OCI-LY1 (cell line): ENCODE data around the gene RAPGEF5.

ENCODE experiments used
- H2AFZ ChIP-seq: fragments of 200-600 bp; sonication (generic), shearing (Covaris generic); 2 replicates; pipeline ENCODE4 v1.6.0; 2014; ENCODE audit warnings: antibody characterized with exemption, mild to moderate bottlenecking, low read length
- H3F3A ChIP-seq: fragments of 200-600 bp; sonication (generic), shearing (Covaris generic); 2 replicates; pipeline ENCODE4 v1.6.0; 2014; ENCODE audit warnings: mild to moderate bottlenecking, antibody characterized with exemption, low read length, moderate library complexity; ENCODE audit not compliant: insufficient read depth
- H3K27ac ChIP-seq: fragments of 200-600 bp; sonication (generic); 2 replicates; pipeline ENCODE4 v1.5.1; 2014; ENCODE audit warnings: low read length, mixed run types, mild to moderate bottlenecking, low read depth; ENCODE audit not compliant: poor library complexity, severe bottlenecking
- H3K27me3 ChIP-seq: fragments of 200-600 bp; sonication (generic); 2 replicates; pipeline ENCODE4 v1.6.0; 2014; ENCODE audit warnings: antibody characterized with exemption, mild to moderate bottlenecking, low read length, moderate library complexity; ENCODE audit not compliant: insufficient read depth
- H3K36me3 ChIP-seq: fragments of 200-600 bp; sonication (generic); 2 replicates; pipeline ENCODE4 v1.6.1; 2014; ENCODE audit warnings: mild to moderate bottlenecking, antibody characterized with exemption, low read length, moderate library complexity, mixed read lengths; ENCODE audit not compliant: insufficient read depth
- H3K4me1 ChIP-seq: fragments of 200-600 bp; sonication (generic); 2 replicates; pipeline ENCODE4 v1.5.1; 2014; ENCODE audit warnings: mild to moderate bottlenecking, low read length, moderate library complexity; ENCODE audit not compliant: insufficient read depth, severe bottlenecking
- H3K4me2 ChIP-seq: fragments of 200-600 bp; sonication (generic), shearing (Covaris generic); 2 replicates; pipeline ENCODE4 v1.6.1; 2014; ENCODE audit warnings: low read length
- H3K4me3 ChIP-seq: fragments of 200-600 bp; sonication (generic); 2 replicates; pipeline ENCODE4 v1.5.1; 2014; ENCODE audit warnings: low read length, low read depth, mild to moderate bottlenecking, mixed read lengths; ENCODE audit not compliant: poor library complexity, severe bottlenecking
- H3K79me2 ChIP-seq: fragments of 200-600 bp; shearing (Covaris generic); 2 replicates; pipeline ENCODE4 v1.6.1; 2016; ENCODE audit warnings: mixed run types, low read length, mixed read lengths; ENCODE audit not compliant: insufficient read depth
- H3K9ac ChIP-seq: fragments of 200-600 bp; sonication (generic), shearing (Covaris generic); 2 replicates; pipeline ENCODE4 v1.6.1; 2014; ENCODE audit warnings: mild to moderate bottlenecking, low read length, mixed read lengths
- H3K9me2 ChIP-seq: fragments of 200-600 bp; sonication (generic), shearing (Covaris generic); 2 replicates; pipeline ENCODE4 v1.6.1; 2014; ENCODE audit warnings: low read depth, mild to moderate bottlenecking, low read length, mixed read lengths
- H3K9me3 ChIP-seq: fragments of 200-600 bp; shearing (Covaris generic); 2 replicates; pipeline ENCODE4 v1.6.1; 2014; ENCODE audit warnings: low read length, mixed read lengths
- H4K20me1 ChIP-seq: fragments of 200-600 bp; sonication (generic), shearing (Covaris generic); 2 replicates; pipeline ENCODE4 v1.6.0; 2016; ENCODE audit warnings: mild to moderate bottlenecking, low read length; ENCODE audit not compliant: insufficient read depth
- EZH2 ChIP-seq: fragments of 200-600 bp; sonication (generic), shearing (Covaris generic); IDR thresholded peaks from 2 replicates; pipeline ENCODE4 v1.8.0; 2017; ENCODE audit warnings: borderline replicate concordance, mixed run types, mild to moderate bottlenecking, antibody characterized with exemption, low read length, moderate library complexity, mixed read lengths
- TF ChIP-seq, protein P1 (sequence below): fragments of 200-600 bp; sonication (generic), shearing (Covaris generic); IDR thresholded peaks from 2 replicates; pipeline ENCODE4 v1.5.1; 2017; ENCODE audit warnings: mild to moderate bottlenecking, antibody characterized with exemption, low read length, moderate library complexity, mixed read lengths

RAPGEF5 gene

DNA sequence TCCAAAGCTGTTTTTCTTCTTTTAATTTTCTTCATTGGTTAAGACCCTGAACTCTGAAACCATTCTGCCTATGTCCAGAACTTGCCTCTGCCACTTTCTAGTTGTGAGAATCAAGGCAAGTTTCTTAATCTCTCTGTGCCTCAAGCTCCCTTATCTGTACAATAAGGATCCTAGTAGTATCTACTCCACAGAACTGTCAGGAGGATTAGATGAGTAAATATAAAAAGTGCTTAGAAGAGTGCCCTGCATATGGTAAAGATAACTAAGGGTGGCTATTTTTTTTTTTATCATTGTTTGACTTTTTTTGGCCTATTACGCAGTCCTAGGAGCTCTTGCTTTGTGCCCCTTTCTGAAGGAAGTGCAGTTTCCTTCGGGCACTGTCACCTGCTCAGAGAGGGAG is 46.4 kb upstream of the RAPGEF5 start:
- peak overlapping the region; percentile 66; the same call in 1 of the 2 replicates for H2AFZ ChIP-seq
- no peak overlapping the region for H3K9ac ChIP-seq
- H3K4me3 ChIP-seq, result no peak overlapping the region
- no peaks in the 10 kb centered on the region for H3K79me2 ChIP-seq
- no peaks in the 10 kb centered on the region for H3K9me2 ChIP-seq
- H3K9me3 ChIP-seq, result peaks cover 2% of the 10 kb centered on the region; the same call in 1 of the 2 replicates
- no peaks in the 10 kb centered on the region for H3K27me3 ChIP-seq
- H4K20me1 ChIP-seq, result no peaks in the 10 kb centered on the region
- H3K27ac ChIP-seq, result no peak overlapping the region
- H3K4me1 ChIP-seq, result peaks cover 14% of the 10 kb centered on the region
- no peak overlapping the region for H3K4me2 ChIP-seq
- TF ChIP-seq, protein P1, sequence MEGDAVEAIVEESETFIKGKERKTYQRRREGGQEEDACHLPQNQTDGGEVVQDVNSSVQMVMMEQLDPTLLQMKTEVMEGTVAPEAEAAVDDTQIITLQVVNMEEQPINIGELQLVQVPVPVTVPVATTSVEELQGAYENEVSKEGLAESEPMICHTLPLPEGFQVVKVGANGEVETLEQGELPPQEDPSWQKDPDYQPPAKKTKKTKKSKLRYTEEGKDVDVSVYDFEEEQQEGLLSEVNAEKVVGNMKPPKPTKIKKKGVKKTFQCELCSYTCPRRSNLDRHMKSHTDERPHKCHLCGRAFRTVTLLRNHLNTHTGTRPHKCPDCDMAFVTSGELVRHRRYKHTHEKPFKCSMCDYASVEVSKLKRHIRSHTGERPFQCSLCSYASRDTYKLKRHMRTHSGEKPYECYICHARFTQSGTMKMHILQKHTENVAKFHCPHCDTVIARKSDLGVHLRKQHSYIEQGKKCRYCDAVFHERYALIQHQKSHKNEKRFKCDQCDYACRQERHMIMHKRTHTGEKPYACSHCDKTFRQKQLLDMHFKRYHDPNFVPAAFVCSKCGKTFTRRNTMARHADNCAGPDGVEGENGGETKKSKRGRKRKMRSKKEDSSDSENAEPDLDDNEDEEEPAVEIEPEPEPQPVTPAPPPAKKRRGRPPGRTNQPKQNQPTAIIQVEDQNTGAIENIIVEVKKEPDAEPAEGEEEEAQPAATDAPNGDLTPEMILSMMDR, result no peak
- TF ChIP-seq EZH2, result no peak
- no peaks in the 10 kb centered on the region for H3F3A ChIP-seq
- H3K36me3 ChIP-seq, result no peaks in the 10 kb centered on the region

DNA sequence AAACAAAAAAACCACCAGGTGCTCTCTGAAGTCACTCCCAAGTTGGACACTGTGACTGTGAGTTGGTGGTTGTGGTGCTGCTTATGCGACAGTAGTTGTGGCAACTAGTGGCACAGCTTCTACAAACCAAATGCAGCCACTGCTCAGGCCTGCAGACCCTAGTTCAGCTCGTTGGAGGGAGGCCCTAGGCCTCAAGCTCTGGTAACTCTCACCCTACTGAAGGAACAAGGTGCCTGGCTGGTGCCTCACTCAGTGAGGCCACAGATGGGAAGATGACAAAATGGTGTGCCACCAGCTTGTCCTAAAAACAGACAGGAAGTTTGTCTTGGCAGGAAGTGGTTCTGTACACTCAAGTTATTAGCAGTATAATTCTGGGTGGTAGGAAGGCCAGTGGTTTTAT is 45.3 kb upstream of the RAPGEF5 start:
- peaks cover 14% of the 10 kb centered on the region for H3K4me1 ChIP-seq
- H2AFZ ChIP-seq, result peak overlapping the region; percentile 66

DNA sequence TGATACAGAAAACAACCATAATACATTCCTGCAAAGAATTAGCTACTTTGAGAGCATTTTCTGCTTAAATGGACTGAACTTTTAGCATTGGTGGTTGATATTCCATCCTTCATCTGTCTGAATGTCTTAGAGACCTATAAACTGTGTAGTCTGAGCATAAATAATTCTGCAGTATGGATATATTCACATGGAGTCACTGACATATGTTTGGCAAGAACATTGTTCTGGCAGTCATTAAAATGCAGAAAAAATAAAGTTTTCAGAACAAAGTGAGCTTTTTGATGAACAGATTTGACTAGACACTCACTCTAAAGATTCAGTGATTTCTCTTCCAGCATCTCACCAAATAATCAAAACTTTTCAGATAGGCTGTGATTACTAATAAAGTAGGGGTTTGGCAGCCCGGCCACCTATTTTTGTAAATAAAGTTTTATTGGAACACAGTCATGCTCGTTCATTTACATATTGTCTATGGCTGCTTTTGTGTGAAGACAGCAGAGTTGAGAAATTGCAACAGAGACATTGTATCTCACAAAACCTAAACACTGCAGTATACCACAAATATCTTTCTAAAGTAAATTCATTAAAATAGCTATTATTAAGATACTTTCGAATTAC is 44.1 kb upstream of the RAPGEF5 start:
- no peaks in the 10 kb centered on the region for H3K9me2 ChIP-seq
- no peaks in the 10 kb centered on the region for H4K20me1 ChIP-seq
- no peak overlapping the region for H3K4me3 ChIP-seq
- H2AFZ ChIP-seq, result no peak overlapping the region
- no peak overlapping the region for H3K4me2 ChIP-seq
- no peaks in the 10 kb centered on the region for H3F3A ChIP-seq
- TF ChIP-seq EZH2, result no peak
- TF ChIP-seq, protein P1, result no peak
- peaks cover 2% of the 10 kb centered on the region; the same call in 1 of the 2 replicates for H3K9me3 ChIP-seq
- H3K79me2 ChIP-seq, result no peaks in the 10 kb centered on the region
- no peaks in the 10 kb centered on the region for H3K36me3 ChIP-seq
- no peak overlapping the region for H3K27ac ChIP-seq
- peaks cover 14% of the 10 kb centered on the region for H3K4me1 ChIP-seq
- H3K9ac ChIP-seq, result no peak overlapping the region
- no peaks in the 10 kb centered on the region for H3K27me3 ChIP-seq

More for the DNA sequence above, 45.3 kb upstream of the RAPGEF5 start:
- Histone ChIP-seq H3K79me2 (no peaks in the 10 kb centered on the region), H3K9me2 (no peaks in the 10 kb centered on the region), H3K9me3 (peaks cover 2% of the 10 kb centered on the region; the same call in 1 of the 2 replicates), H3K9ac (no peak overlapping the region), H3K36me3 (no peaks in the 10 kb centered on the region), H3K27ac (peak overlapping the region; percentile 38), H3K4me2 (no peak overlapping the region), H3K4me3 (no peak overlapping the region), H3K27me3 (no peaks in the 10 kb centered on the region), H4K20me1 (no peaks in the 10 kb centered on the region), H3F3A (no peaks in the 10 kb centered on the region)
- TF ChIP-seq, protein P1, result no peak
- TF ChIP-seq EZH2, result no peak
